Spleen (tissue), 11 donors: ENCODE results near the gene PPP1R1B. TPM values are rescaled to one million over a fixed set of nuclear protein-coding genes. Genes with fewer than 3 reads are reported as not detected.

Source experiments
- DNase-seq: peaks from one replicate; pipeline ENCODE4 v3.0.0-alpha.2; 2020
- H3K27ac ChIP-seq, 8 donors: fragments of 200-600 bp; sonication (generic) in 7 of 8; 1 replicate in 4 of 8; 2 replicates in 4 of 8; pipeline versions ENCODE4 v1.5.0 to v1.8.0; 2016 to 2021; ENCODE audit warnings: inconsistent platforms in 4 of 8, mild to moderate bottlenecking in 4 of 8, moderate library complexity in 1 of 8
- H3K27me3 ChIP-seq, 7 donors: fragments of 200-600 bp; sonication (generic) in 6 of 7; replicated peaks in 1 of 7; 1 replicate in 4 of 7; 2 replicates in 3 of 7; pipeline versions ENCODE4 v1.5.0 to v1.8.0; 2016 to 2021; ENCODE audit warnings: inconsistent platforms in 3 of 7, mild to moderate bottlenecking in 1 of 7
- H3K36me3 ChIP-seq, 6 donors: fragments of 200-600 bp; sonication (generic) in 5 of 6; 1 replicate in 4 of 6; 2 replicates in 2 of 6; pipeline versions ENCODE4 v1.5.0 to v1.8.0; 2016 to 2021; ENCODE audit warnings: inconsistent platforms in 2 of 6
- H3K4me1 ChIP-seq, 6 donors: fragments of 200-600 bp; sonication (generic) in 5 of 6; 1 replicate in 3 of 6; 2 replicates in 3 of 6; pipeline versions ENCODE4 v1.5.0 to v1.8.0; 2016 to 2021; ENCODE audit warnings: inconsistent platforms in 3 of 6
- H3K4me3 ChIP-seq, 8 donors: fragments of 200-600 bp; sonication (generic) in 7 of 8; 1 replicate in 4 of 8; 2 replicates in 4 of 8; pipeline versions ENCODE4 v1.5.0 to v1.8.0; 2016 to 2021; ENCODE audit warnings: inconsistent platforms in 4 of 8, mild to moderate bottlenecking in 4 of 8, moderate library complexity in 2 of 8
- H3K9me3 ChIP-seq, 8 donors: fragments of 200-600 bp; sonication (generic) in 7 of 8; 1 replicate in 4 of 8; 2 replicates in 4 of 8; pipeline versions ENCODE4 v1.5.0 to v1.8.0; 2016 to 2021; ENCODE audit warnings: inconsistent platforms in 4 of 8
- CTCF ChIP-seq, 11 experiments: fragments of 200-600 bp in 7 of 11; fragments of 450-650 bp in 4 of 11; sonication (generic) in 4 of 11; IDR thresholded peaks in 8 of 11; conservative IDR thresholded peaks in 3 of 11; 1 replicate in 7 of 11; 2 replicates in 4 of 11; pipeline versions ENCODE4 v1.4.0 to v1.8.0; 2016 to 2021; ENCODE audit warnings: antibody characterized with exemption in 11 of 11, inconsistent platforms in 4 of 11, mild to moderate bottlenecking in 1 of 11
- POLR2A ChIP-seq, 3 donors: fragments of 450-650 bp; IDR thresholded peaks; one replicate each; pipeline ENCODE4 v1.5.1; 2017; ENCODE audit warnings: antibody characterized with exemption in 3 of 3, mild to moderate bottlenecking in 1 of 3
- POLR2AphosphoS5 ChIP-seq, 3 donors: sonication (generic); formaldehyde crosslinking; IDR thresholded peaks; one replicate each; pipeline ENCODE4 v1.5.1; 2017; ENCODE audit warnings: antibody characterized with exemption in 3 of 3
- WGBS, 5 donors: extraction: QIAGEN DNeasy Blood & Tissue Kit in 3 of 5; methylation state at CpG; one replicate each; pipeline versions ENCODE4 v1.1.5 to v1.1.7; 2013 to 2018; 5-methylcytosine and 5-hydroxymethylcytosine counted together
- intact Hi-C: fragments of 100-400 bp; cut with DNase I; formaldehyde crosslinking; loops from one replicate; pipeline ENCODE4 v1.15.0; 2023; ENCODE audit warnings: low total_unique reads
- polyA plus RNA-seq, 3 donors: library from polyadenylated mRNA; stranded (reverse); fragments of 200-250 nt; gene quantifications; one replicate each; pipeline ENCODE4 v1.2.1, GENCODE V29; 2013
- total RNA-seq, 7 donors: library from RNA; depleted of rRNA in 3 of 7; stranded (reverse); fragments of >200 nt in 3 of 7; fragmentation: NEBNext Ultra II Directional in 4 of 7; extraction: Animal tissue kit (Norgen Biotek cat#: 25700) in 4 of 7; gene quantifications; one replicate each; pipeline versions ENCODE4 v1.1.0 to v1.2.1, GENCODE V29; 2016 to 2021
- donor health status: healthy with polysubstance abuse.
- donor health status: DM: no; HTN: no; CAD: no; lungs with moderate emphysema.
- donor health status: DM: no; HTN: no; CAD: no.
- donor health status: Bipolar disorder and iron deficiency.
- donor health status: healthy.
- donor health status: DM: no; HTN: no; CAD: no.
- donor health status: DM: yes; HTN: yes; CAD: no.

Gene PPP1R1B
- total and polyA plus RNA-seq, 10 donors: 0.06 to 0.26 TPM; not detected in 8

- Histone ChIP-seq H3K27me3 (peaks cover 4 to 39% (median 27%) of the 10 kb centered on the region in 7 donors), H3K27ac (no peak overlapping the region), H3K9me3 (no peaks in the 10 kb centered on the region), H3K4me3 (no peak overlapping the region), H3K36me3 (peaks cover 0 to 5% (median 0%) of the 10 kb centered on the region in 6 donors), H3K4me1 (peaks cover 10 to 68% (median 48%) of the 10 kb centered on the region in 6 donors)
- WGBS, 5 donors: 79 to 88% (median 81%) methylated on average over 13 of the region's 13 CpGs
- TF ChIP-seq POLR2A (IDR thresholded peaks at IDR 0.05): no peak
- TF ChIP-seq CTCF (IDR thresholded peaks at IDR 0.05 in 8 of 11, conservative IDR thresholded peaks at IDR 0.05 in 3 of 11): no peak
- no peak for TF ChIP-seq POLR2AphosphoS5 (IDR thresholded peaks at IDR 0.05)
- DNase-seq: peak; percentile 68
- intact Hi-C loops: no loop called here
Measured at GRCh38 chr17:39673335-39674081, 46.8 kb downstream of the PPP1R1B start.

- Histone ChIP-seq H3K27me3 (peaks cover 0 to 33% (median 20%) of the 10 kb centered on the region in 7 donors), H3K36me3 (peaks cover 0 to 9% (median 0%) of the 10 kb centered on the region in 6 donors), H3K4me1 (peaks cover 12 to 68% (median 47%) of the 10 kb centered on the region in 6 donors), H3K4me3 (no peak overlapping the region), H3K27ac (peak overlapping the region in 1 of 8 donors; percentile 90), H3K9me3 (no peaks in the 10 kb centered on the region)
- intact Hi-C loops: no loop called here
- DNase-seq: peak; percentile 50
- TF ChIP-seq POLR2AphosphoS5 (IDR thresholded peaks at IDR 0.05) (no peak), CTCF (IDR thresholded peaks at IDR 0.05 in 8 of 11, conservative IDR thresholded peaks at IDR 0.05 in 3 of 11) (no peak), POLR2A (IDR thresholded peaks at IDR 0.05) (no peak)
- WGBS, 5 donors: 83 to 87% (median 85%) methylated on average over 5 of the region's 5 CpGs
Measured at GRCh38 chr17:39674179-39674578, 47.4 kb downstream of the PPP1R1B start.

GRCh38 chr17:39674702-39675389, 48.1 kb downstream of the PPP1R1B start:
- intact Hi-C loops: no loop called here
- TF ChIP-seq POLR2AphosphoS5 (IDR thresholded peaks at IDR 0.05) (no peak), CTCF (IDR thresholded peaks at IDR 0.05 in 8 of 11, conservative IDR thresholded peaks at IDR 0.05 in 3 of 11) (no peak), POLR2A (IDR thresholded peaks at IDR 0.05) (no peak)
- Histone ChIP-seq H3K9me3 (no peaks in the 10 kb centered on the region), H3K27me3 (peaks cover 0 to 26% (median 14%) of the 10 kb centered on the region in 7 donors), H3K4me1 (peaks cover 19 to 71% (median 54%) of the 10 kb centered on the region in 6 donors), H3K36me3 (peaks cover 0 to 9% (median 0%) of the 10 kb centered on the region in 6 donors), H3K27ac (peak overlapping the region in 6 of 8 donors; percentile 19 to 90 (median 74)), H3K4me3 (no peak overlapping the region)
- peak; percentile 77 for DNase-seq
- WGBS, 5 donors: 48 to 60% (median 53%) methylated on average over 10 to 11 of the region's 11 CpGs
